GM19023 (cell line): Measurements from ENCODE around the gene ELAPOR2.
A peak's percentile ranks its signal among the peaks of the same experiment; 100 is the strongest.
"Not testable (repeated sequence)": the region's sequence is repeated elsewhere in the genome, so short reads cannot be mapped to it uniquely, and the experiment has no call there.

Experiments used
- ATAC-seq: cut with Tn5 transposase; IDR thresholded peaks from one replicate; pipeline ENCODE4 v1.9.1; 2021; ENCODE audit warnings: mild to moderate bottlenecking, moderate library complexity; ENCODE audit not compliant: unreplicated experiment

The ELAPOR2 gene

GRCh38 chr7:87059525-87060287 lies at the start of gene ELAPOR2:
Gene ELAPOR2 (minus strand): TSS chr7:87059654. CDS start chr7:87059513, 141 bp downstream.
- ATAC-seq = peak; percentile 95

DNA sequence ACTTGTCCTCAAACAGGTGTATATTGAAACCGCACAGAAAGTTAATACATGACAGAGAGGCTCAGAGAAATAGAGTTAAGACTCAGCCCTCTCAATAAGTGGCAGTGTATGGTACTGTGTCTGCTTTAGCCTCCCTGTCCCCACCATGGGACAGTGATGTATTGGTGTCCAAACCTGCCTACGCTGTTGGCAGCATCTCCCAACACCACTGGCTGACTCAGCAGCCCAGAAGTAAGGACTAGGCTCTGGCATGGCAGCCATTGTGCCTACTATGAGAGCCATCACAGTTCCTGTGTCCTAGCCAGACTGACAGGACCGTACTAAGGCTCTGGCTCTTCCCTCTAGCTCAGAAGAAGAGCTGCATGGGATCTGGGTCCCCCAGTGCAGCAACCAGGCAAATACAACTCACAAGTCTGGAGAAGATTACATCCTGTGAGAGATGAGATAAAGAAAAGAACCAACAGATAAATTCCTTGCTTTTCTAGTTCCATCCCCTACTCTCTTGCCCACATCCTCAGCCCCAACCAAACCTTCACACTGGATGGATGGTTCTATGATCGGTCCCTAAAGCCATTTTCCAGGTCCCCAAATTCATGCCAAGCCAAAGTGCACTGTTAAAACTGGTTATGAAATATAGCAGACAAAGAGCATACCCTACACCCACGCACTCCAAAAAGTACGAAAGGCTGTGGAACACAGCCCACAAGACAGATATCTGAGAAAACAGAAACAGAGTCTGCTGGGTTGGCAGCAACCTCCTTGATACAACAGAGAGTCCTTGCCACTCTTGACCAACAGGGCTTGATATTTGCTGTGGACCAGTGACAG lies 48.7 kb upstream of the ELAPOR2 start:
- no peak for ATAC-seq

DNA sequence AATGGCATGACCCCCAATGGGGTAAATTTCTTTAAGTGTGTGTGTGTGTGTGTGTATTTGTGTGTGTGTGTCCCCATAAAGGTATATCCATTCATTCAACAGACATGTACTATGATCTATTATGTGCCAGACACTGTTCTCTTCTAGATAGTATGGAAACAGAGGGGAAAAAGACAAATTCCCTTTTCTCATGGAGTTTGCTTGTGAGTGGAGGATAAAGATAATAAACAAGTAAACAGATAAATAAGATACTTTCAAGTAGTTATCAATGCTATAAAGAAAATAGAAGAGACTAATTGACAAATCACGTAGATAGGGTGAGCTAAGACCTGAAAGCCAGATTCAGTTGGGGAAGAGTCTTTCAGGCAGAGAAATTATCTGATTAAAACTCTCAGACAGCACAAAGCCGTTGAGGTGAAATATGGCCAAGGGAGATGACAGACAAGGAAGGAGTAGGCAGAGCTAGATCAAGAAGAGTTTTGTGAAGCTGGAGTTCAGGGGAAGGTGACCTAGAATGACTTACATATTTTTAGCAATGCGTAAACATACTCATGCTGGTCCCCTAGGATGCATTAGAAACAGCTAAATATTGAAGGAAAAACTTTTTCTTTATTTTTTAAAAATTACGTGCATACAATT lies 47.6 kb upstream of the ELAPOR2 start:
- ATAC-seq = no peak

DNA sequence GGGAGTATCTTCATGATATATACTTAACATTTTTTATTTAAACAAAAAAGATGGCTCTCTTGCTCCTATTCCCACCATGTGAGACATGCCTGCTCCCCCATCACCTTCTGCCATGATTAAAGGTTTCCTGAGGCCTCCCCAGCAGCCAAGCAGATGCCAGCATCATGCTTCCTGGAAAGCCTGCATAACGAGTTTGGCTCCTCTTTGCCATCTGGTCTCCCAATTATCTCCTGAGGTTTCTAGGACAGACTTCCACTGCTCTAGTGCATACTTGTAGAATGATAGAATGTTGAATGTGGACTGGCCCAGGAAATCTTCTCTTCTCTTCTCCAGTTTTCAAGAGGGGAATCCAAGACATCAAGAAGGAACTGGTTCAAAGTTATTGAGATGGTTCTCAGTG lies 45.9 kb upstream of the ELAPOR2 start:
- no peak for ATAC-seq

- no peak for ATAC-seq
Observed at GRCh38 chr7:87100326-87100725, 40.9 kb upstream of the ELAPOR2 start.

DNA sequence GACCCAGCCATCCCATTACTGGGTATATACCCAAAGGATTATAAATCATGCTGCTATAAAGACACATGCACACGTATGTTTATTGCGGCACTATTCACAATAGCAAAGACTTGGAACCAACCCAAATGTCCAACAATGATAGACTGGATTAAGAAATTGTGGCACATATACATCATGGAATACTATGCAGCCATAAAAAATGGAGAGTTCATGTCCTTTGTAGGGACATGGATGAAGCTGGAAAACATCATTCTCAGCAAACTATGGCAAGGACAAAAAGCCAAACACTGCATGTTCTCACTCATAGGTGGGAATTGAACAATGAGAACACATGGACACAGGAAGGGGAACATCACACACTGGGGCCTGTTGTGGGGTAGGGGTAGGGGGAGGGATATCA lies 37.9 kb upstream of the ELAPOR2 start:
- not testable (repeated sequence) for ATAC-seq

DNA sequence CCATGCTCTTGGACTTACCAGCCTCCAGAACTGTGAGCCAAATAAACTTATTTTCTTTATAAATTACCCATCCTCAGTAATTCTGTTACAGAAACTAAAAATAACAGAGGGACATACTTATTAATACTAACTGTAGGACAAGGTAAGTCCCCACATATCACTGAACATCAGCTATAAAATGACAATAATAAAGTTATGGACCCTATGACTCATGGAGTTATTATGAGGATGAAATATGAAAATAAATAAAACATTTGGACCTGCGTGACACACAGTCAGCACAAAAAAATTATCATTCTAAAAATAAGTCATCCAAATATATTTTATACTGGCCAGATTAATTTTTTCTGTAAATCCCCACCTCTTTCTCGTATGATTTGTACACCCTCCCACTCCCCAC lies 34.9 kb upstream of the ELAPOR2 start:
- ATAC-seq = no peak

DNA sequence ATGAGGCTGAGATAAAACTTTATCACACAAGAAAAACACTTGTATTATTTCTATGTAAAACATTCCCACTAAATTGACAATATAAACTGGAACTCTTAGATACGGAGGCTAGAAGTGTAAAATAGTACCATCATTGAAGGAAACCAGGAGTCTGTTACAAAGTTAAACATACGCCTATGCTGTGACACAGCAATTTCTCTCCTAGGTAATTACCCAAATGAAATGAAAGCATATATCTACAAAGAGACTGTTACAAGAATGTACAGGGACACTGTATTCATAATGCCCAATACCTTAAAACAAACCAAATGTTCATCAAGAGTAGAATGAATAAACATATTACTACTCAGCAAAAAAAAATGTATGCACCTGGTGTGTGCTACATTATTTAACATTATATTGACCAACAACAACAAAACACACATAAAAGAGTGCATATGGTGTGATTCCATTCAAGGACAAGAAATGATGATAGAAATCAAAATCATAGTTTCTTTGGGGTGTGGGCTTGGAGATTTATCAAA lies 33.2 kb upstream of the ELAPOR2 start:
- no peak for ATAC-seq

- ATAC-seq = no peak
Observed at GRCh38 chr7:87091487-87092066, 32.1 kb upstream of the ELAPOR2 start.

DNA sequence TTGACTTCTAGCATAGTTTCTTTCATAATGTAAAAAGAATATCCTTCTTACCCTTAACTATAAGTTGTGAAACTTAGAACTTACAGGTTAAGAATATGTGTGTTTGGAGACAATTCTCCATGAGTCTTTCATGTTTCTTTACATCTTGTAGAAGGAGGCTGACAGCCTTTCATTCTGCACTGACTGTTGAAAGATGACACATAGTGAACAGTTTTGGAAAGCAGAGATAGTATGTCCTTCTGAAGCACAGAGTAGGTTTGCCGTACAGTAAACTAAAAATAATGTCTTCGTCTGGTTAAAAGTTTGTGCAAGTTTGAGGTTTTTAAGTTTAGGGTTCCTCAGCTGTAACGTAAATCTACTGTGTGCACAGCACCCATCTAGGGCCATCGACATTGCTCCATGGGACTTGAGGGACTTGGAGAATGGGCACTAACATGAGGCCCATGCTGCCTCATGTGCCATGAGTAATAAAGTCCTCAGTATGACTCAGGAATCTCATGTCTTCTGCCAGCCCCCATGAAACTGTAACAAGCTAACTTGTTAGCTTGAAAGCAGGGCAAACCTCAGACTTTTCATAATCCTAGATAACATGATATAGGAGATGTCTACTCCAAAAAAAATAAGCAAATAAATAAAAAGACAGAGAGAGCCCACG lies 24.5 kb upstream of the ELAPOR2 start:
- no peak for ATAC-seq

- ATAC-seq = no peak
Observed at GRCh38 chr7:87082675-87083074, 23.2 kb upstream of the ELAPOR2 start.

DNA sequence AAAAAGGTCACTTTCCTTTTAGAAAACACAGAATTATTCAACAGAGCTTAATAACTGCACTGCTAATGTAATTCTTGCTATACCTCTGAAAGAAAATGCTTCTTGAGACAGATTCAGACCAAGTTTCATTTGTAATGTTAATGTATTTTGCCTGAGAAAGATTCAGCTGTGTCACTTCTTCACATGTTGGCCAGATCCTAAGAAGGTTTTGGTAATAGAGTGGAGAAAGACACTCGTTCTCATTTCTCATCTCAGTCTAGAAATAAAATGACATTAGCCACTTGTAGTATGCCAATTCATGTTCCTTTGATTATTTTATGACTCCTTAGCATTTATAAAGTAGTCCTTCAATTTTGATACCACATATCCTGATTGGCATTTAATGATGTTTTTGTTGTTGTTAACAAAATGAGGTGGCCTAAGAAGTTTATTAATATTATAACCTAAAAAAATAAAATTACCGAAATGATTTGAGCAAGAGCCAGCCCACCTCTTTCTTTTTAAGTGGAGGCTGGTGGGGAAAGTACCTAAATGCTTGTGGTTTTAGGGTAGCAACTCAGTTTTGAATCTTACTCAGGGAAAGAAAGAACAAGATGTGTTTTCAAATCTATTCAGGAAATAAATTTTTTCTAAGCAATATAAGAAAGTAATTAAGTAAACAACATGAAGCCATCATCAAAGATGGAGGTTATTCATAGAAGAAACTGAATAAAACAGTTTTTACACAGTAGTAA lies 16.4 kb upstream of the ELAPOR2 start:
- peak; percentile 79 for ATAC-seq

DNA sequence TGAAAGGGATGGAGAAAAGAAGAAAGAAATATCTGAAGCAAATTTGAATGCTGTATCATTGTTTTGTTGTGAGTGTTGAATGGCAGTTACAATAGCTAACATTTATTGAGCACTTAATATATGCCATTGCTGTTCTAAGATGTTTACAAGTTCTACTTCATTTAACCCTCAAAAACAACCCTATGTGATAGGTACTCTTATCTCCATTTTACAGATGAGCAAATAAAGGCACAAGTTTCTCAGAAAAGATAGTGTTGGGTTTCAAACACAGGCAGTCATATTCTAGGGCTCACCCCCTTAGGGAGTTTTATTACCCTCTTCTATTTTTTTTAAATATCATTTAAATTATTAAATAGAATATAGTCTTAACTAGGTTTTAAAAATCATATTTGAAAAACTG lies 8.3 kb upstream of the ELAPOR2 start:
- no peak for ATAC-seq

DNA sequence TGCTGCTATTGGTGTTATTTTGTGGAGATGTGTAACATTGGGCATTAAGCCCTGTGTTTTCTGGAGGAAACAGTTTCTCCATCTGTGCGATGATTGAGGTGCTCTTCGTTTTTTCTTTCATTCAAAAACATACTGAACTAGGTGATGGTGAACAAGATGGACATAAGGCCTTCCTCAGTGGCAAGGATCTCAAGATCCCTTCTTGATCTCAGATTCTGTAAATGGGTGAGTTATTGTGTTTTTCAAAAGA lies 759 bp upstream of the ELAPOR2 start:
- ATAC-seq = no peak

DNA sequence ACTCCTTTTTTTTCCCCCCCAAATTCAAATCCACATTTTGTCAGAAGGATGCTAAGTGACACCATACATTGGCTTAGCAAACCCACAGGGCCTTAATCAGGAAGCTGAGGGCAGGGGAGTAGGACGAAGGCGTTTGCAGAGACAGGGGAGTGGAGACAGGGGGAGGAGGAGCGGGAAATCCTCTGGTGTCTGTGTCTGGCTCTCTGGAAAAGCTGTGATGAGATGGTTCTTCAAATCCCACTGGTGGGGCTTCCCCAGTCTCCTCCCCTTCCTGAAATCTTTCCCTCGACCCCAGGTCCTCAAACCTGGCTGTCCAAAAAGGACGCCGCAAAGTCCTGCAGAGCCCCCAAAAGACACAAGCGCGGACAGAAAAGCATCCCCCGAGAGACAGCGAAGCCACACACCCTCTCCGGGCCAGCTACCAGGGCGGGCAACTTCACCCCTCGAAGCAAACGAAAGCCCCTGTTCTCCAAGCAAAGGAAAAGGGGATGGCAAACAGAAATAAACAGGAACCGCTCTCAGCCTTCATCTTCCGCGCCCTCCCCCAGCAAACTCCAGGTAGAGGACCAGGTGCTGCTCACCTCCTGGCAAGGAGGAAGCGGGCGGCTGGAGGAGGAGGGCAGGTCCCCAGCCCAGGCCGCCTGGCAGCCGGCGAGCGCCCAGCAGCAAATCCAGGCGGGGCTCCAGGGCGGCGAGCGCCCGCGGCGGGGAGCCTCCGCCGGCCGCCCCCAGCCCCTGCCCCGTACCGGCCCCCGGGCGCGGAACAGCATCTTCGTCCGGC lies 520 bp downstream of the ELAPOR2 start:
- ATAC-seq = peak; percentile 43

GRCh38 chr7:87057210-87057609 lies 2.2 kb downstream of the ELAPOR2 start:
- no peak for ATAC-seq

- ATAC-seq = no peak
Observed at GRCh38 chr7:87056346-87056745, 3.1 kb downstream of the ELAPOR2 start.

DNA sequence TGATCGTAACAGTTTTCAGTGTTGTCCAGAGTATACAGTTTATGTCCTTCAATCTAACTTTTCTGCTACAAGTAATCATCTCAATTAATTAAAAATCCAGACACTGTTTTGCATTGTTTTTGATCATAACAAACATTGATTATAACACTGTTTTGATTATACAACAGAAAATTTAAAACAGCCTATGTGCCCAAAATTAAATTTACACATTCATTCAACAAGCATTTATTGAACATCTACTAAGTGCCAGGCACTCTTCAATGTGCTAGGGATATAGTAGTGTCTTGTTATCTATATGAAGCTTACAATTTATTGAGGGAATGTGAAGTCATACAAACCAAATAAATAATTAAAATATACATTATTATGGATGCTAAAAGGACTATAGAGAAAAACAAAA lies 10.6 kb downstream of the ELAPOR2 start:
- no peak for ATAC-seq

- ATAC-seq = no peak
Observed at GRCh38 chr7:87046456-87046855, 13.0 kb downstream of the ELAPOR2 start.
